MM.1S (cell line): Measurements from ENCODE around the gene PIK3R1.

Experiments used
- DNase-seq: peaks from one replicate; pipeline ENCODE4 v3.0.0-alpha.2; 2015
- H2AFZ ChIP-seq: fragments of 300-600 bp; sonication (generic); 2 replicates; pipeline ENCODE4 v1.6.0; 2016; ENCODE audit warnings: antibody characterized with exemption, low read length
- H3F3A ChIP-seq: fragments of 300-600 bp; sonication (generic); 2 replicates; pipeline ENCODE4 v1.6.1; 2016; ENCODE audit warnings: mild to moderate bottlenecking, antibody characterized with exemption, low read length, moderate library complexity, mixed read lengths; ENCODE audit not compliant: insufficient read depth
- H3K27ac ChIP-seq: fragments of 300-600 bp; sonication (generic); 2 replicates; pipeline ENCODE4 v1.5.1; 2016; ENCODE audit warnings: mild to moderate bottlenecking, low read length
- H3K27me3 ChIP-seq: fragments of 300-600 bp; sonication (generic); replicated peaks from 2 replicates; pipeline ENCODE4 v1.6.0; 2016; ENCODE audit warnings: low read length; ENCODE audit not compliant: insufficient read depth
- H3K36me3 ChIP-seq: fragments of 300-600 bp; sonication (generic); replicated peaks from 2 replicates; pipeline ENCODE4 v1.6.1; 2016; ENCODE audit warnings: mild to moderate bottlenecking, low read length, mixed read lengths; ENCODE audit not compliant: insufficient read depth
- H3K4me1 ChIP-seq: fragments of 300-600 bp; sonication (generic); 2 replicates; pipeline ENCODE4 v1.6.1; 2016; ENCODE audit warnings: low read length, mixed read lengths
- H3K4me2 ChIP-seq: fragments of 300-600 bp; sonication (generic); 2 replicates; pipeline ENCODE4 v1.6.0; 2016; ENCODE audit warnings: low read depth, low read length
- H3K4me3 ChIP-seq: fragments of 300-600 bp; sonication (generic); 2 replicates; pipeline ENCODE4 v1.5.1; 2016; ENCODE audit warnings: low read length, mixed read lengths
- H3K79me2 ChIP-seq: fragments of 300-600 bp; sonication (generic); 2 replicates; pipeline ENCODE4 v1.6.1; 2016; ENCODE audit warnings: mixed run types, low read length, mixed read lengths
- H3K9ac ChIP-seq: fragments of 300-600 bp; sonication (generic); 2 replicates; pipeline ENCODE4 v1.6.1; 2016; ENCODE audit warnings: low read length, mixed read lengths
- H3K9me2 ChIP-seq: fragments of 300-600 bp; sonication (generic); replicated peaks from 2 replicates; pipeline ENCODE4 v1.6.1; 2016; ENCODE audit warnings: mild to moderate bottlenecking, low read length, mixed read lengths; ENCODE audit not compliant: insufficient read depth
- H3K9me3 ChIP-seq: fragments of 300-600 bp; sonication (generic); replicated peaks from 2 replicates; pipeline ENCODE4 v1.6.1; 2016; ENCODE audit warnings: mild to moderate bottlenecking, low read length, mixed read lengths; ENCODE audit not compliant: insufficient read depth
- H4K20me1 ChIP-seq: fragments of 300-600 bp; sonication (generic); 2 replicates; pipeline ENCODE4 v1.6.1; 2016; ENCODE audit warnings: mild to moderate bottlenecking, low read length, moderate library complexity, mixed read lengths; ENCODE audit not compliant: insufficient read depth
- CTCF ChIP-seq: fragments of 300-600 bp; sonication (generic); IDR thresholded peaks from 2 replicates; pipeline ENCODE4 v1.5.1; 2016; ENCODE audit warnings: antibody characterized with exemption, low read length, mixed read lengths
- EZH2 ChIP-seq: fragments of 300-600 bp; sonication (generic); optimal IDR thresholded peaks from 2 replicates; pipeline ENCODE3; 2017; ENCODE audit warnings: low read depth, mild to moderate bottlenecking, antibody characterized with exemption, low read length, mixed read lengths
- EZH2phosphoT487 ChIP-seq: fragments of 300-600 bp; sonication (generic); IDR thresholded peaks from 2 replicates; pipeline ENCODE4 v1.6.1; 2018; ENCODE audit warnings: antibody characterized with exemption, low read length

PIK3R1 gene

GRCh38 chr5:68170826-68171558 lies 44.6 kb upstream of the PIK3R1 start:
- Histone ChIP-seq H2AFZ (no peak overlapping the region), H3K36me3 (no peaks in the 10 kb centered on the region), H3K4me2 (no peak overlapping the region), H3K9me2 (no peaks in the 10 kb centered on the region), H3K79me2 (no peaks in the 10 kb centered on the region), H3K9ac (no peak overlapping the region), H3K4me3 (no peak overlapping the region), H3F3A (no peaks in the 10 kb centered on the region), H3K27me3 (no peaks in the 10 kb centered on the region), H4K20me1 (no peaks in the 10 kb centered on the region), H3K27ac (no peak overlapping the region), H3K4me1 (no peaks in the 10 kb centered on the region), H3K9me3 (no peaks in the 10 kb centered on the region)
- no peak for DNase-seq
- TF ChIP-seq CTCF (no peak), EZH2 (no peak), EZH2phosphoT487 (no peak)

- Histone ChIP-seq H3K27me3 (no peaks in the 10 kb centered on the region), H3K79me2 (no peaks in the 10 kb centered on the region), H3K27ac (no peak overlapping the region), H3K9me3 (no peaks in the 10 kb centered on the region), H3F3A (no peaks in the 10 kb centered on the region), H3K4me1 (no peaks in the 10 kb centered on the region), H3K36me3 (no peaks in the 10 kb centered on the region), H3K4me2 (no peak overlapping the region), H4K20me1 (no peaks in the 10 kb centered on the region), H3K9ac (no peak overlapping the region), H3K9me2 (no peaks in the 10 kb centered on the region), H2AFZ (no peak overlapping the region), H3K4me3 (no peak overlapping the region)
- TF ChIP-seq EZH2phosphoT487 (no peak), EZH2 (no peak), CTCF (no peak)
- DNase-seq: no peak
Measured at GRCh38 chr5:68172314-68172713, 43.2 kb upstream of the PIK3R1 start.

- no peaks in the 10 kb centered on the region for H3K9me2 ChIP-seq
- TF ChIP-seq EZH2 (no peak), EZH2phosphoT487 (no peak), CTCF (no peak)
- H4K20me1 ChIP-seq: no peaks in the 10 kb centered on the region
- no peaks in the 10 kb centered on the region for H3F3A ChIP-seq
- no peaks in the 10 kb centered on the region for H3K79me2 ChIP-seq
- H3K27me3 ChIP-seq: no peaks in the 10 kb centered on the region
- H3K4me1 ChIP-seq: no peaks in the 10 kb centered on the region
- no peak overlapping the region for H3K27ac ChIP-seq
- H3K4me3 ChIP-seq: no peak overlapping the region
- no peak overlapping the region for H2AFZ ChIP-seq
- no peaks in the 10 kb centered on the region for H3K36me3 ChIP-seq
- no peaks in the 10 kb centered on the region for H3K9me3 ChIP-seq
- no peak for DNase-seq
- no peak overlapping the region for H3K4me2 ChIP-seq
- H3K9ac ChIP-seq: no peak overlapping the region
Measured at GRCh38 chr5:68173007-68173406, 42.5 kb upstream of the PIK3R1 start.
